Measurements from ENCODE around the gene FSD1.

FSD1 gene

GRCh38 chr19:4329858-4330257 lies 25.5 kb downstream of the FSD1 start:
- Histone ChIP-seq H2AK5ac (ENCODE audit: low read length) (no peak overlapping the region), H4K8ac (ENCODE audit: low read depth, low read length) (no peak overlapping the region), H3K4me2 (ENCODE audit: low read length) (no peak overlapping the region), H2AFZ (ENCODE audit: insufficient read depth, low read length, poor library complexity) (no peak overlapping the region), H2BK12ac (ENCODE audit: low read length) (no peak overlapping the region), H3K79me2 (ENCODE audit: control insufficient read depth, insufficient read depth, low read length, poor library complexity) (no peaks in the 10 kb centered on the region), H3K27me3 (ENCODE audit: insufficient read depth, low read length) (no peaks in the 10 kb centered on the region), H4K91ac (ENCODE audit: low read depth, low read length) (no peak overlapping the region), H2BK120ac (ENCODE audit: insufficient read depth, low read length, poor library complexity) (no peak overlapping the region), H3K79me1 (ENCODE audit: low read length) (no peaks in the 10 kb centered on the region), H3K18ac (ENCODE audit: low read length) (no peak overlapping the region), H3K4me3 (ENCODE audit: low read depth, low read length) (no peak overlapping the region), H3K14ac (ENCODE audit: low read length) (no peak overlapping the region), H3K36me3 (ENCODE audit: control insufficient read depth in 1 of 2, insufficient read depth in 2 of 2, low read length in 2 of 2) (peaks cover 5 to 6% of the 10 kb centered on the region in 2 experiments), H3K9ac (ENCODE audit: low read length) (no peak overlapping the region), H2BK5ac (ENCODE audit: low read depth, low read length, poor library complexity) (no peak overlapping the region), H3K4me1 (ENCODE audit: control insufficient read depth in 1 of 2, insufficient read depth in 2 of 2, low read length in 2 of 2) (peaks cover 13 to 15% of the 10 kb centered on the region in 2 experiments), H3K4ac (ENCODE audit: low read depth, low read length) (no peak overlapping the region), H3K23ac (ENCODE audit: low read length) (no peak overlapping the region), H3K9me3 (ENCODE audit: insufficient read depth, low read depth, low read length) (peaks cover 12% of the 10 kb centered on the region), H4K12ac (ENCODE audit: low read depth, low read length) (no peak overlapping the region), H3K27ac (ENCODE audit: low read depth, low read length) (no peak overlapping the region)
- no peak for DNase-seq
- no CpG with 5 or more reads among the region's 19 CpGs for WGBS (ENCODE audit: extremely low coverage, insufficient coverage, insufficient read length)

GRCh38 chr19:4334929-4335570 lies 30.7 kb downstream of the FSD1 start:
- Histone ChIP-seq H3K4me2 (ENCODE audit: low read length) (no peak overlapping the region), H4K91ac (ENCODE audit: low read depth, low read length) (no peak overlapping the region), H2BK120ac (ENCODE audit: insufficient read depth, low read length, poor library complexity) (no peak overlapping the region), H3K23ac (ENCODE audit: low read length) (no peak overlapping the region), H3K18ac (ENCODE audit: low read length) (no peak overlapping the region), H3K27ac (ENCODE audit: low read depth, low read length) (no peak overlapping the region), H3K79me2 (ENCODE audit: control insufficient read depth, insufficient read depth, low read length, poor library complexity) (peaks cover 2% of the 10 kb centered on the region), H4K12ac (ENCODE audit: low read depth, low read length) (no peak overlapping the region), H3K4ac (ENCODE audit: low read depth, low read length) (no peak overlapping the region), H3K9me3 (ENCODE audit: insufficient read depth, low read depth, low read length) (peaks cover 4% of the 10 kb centered on the region), H3K9ac (ENCODE audit: low read length) (no peak overlapping the region), H3K36me3 (ENCODE audit: control insufficient read depth in 1 of 2, insufficient read depth in 2 of 2, low read length in 2 of 2) (peaks cover 3% of the 10 kb centered on the region in 2 experiments), H3K79me1 (ENCODE audit: low read length) (peaks cover 7% of the 10 kb centered on the region), H2AFZ (ENCODE audit: insufficient read depth, low read length, poor library complexity) (no peak overlapping the region), H2BK12ac (ENCODE audit: low read length) (no peak overlapping the region), H2BK5ac (ENCODE audit: low read depth, low read length, poor library complexity) (no peak overlapping the region), H4K8ac (ENCODE audit: low read depth, low read length) (no peak overlapping the region), H3K4me1 (ENCODE audit: control insufficient read depth in 1 of 2, insufficient read depth in 2 of 2, low read length in 2 of 2) (peaks cover 0 to 5% of the 10 kb centered on the region in 2 experiments), H3K14ac (ENCODE audit: low read length) (no peak overlapping the region), H2AK5ac (ENCODE audit: low read length) (no peak overlapping the region), H3K27me3 (ENCODE audit: insufficient read depth, low read length) (no peaks in the 10 kb centered on the region), H3K4me3 (ENCODE audit: low read depth, low read length) (no peak overlapping the region)
- WGBS (ENCODE audit: extremely low coverage, insufficient coverage, insufficient read length): 100% methylated on average over 4 of the region's 7 CpGs
- DNase-seq: no peak

GRCh38 chr19:4337906-4338440 lies 33.6 kb downstream of the FSD1 start:
- Histone ChIP-seq H3K14ac (ENCODE audit: low read length) (peak overlapping the region; percentile 13), H2AK5ac (ENCODE audit: low read length) (peak overlapping the region; percentile 44), H3K9ac (ENCODE audit: low read length) (peak overlapping the region; percentile 6), H2BK5ac (ENCODE audit: low read depth, low read length, poor library complexity) (peak overlapping the region; percentile 37), H3K79me2 (ENCODE audit: control insufficient read depth, insufficient read depth, low read length, poor library complexity) (peaks cover 4% of the 10 kb centered on the region), H3K79me1 (ENCODE audit: low read length) (peaks cover 13% of the 10 kb centered on the region), H3K27ac (ENCODE audit: low read depth, low read length) (peak overlapping the region; percentile 10), H3K4me2 (ENCODE audit: low read length) (peak overlapping the region; percentile 60), H3K23ac (ENCODE audit: low read length) (no peak overlapping the region), H3K18ac (ENCODE audit: low read length) (peak overlapping the region; percentile 54), H3K4ac (ENCODE audit: low read depth, low read length) (peak overlapping the region; percentile 44), H3K4me3 (ENCODE audit: low read depth, low read length) (peak overlapping the region; percentile 17), H2AFZ (ENCODE audit: insufficient read depth, low read length, poor library complexity) (peak overlapping the region; percentile 56), H4K91ac (ENCODE audit: low read depth, low read length) (peak overlapping the region; percentile 50), H4K12ac (ENCODE audit: low read depth, low read length) (peak overlapping the region; percentile 70), H3K9me3 (ENCODE audit: insufficient read depth, low read depth, low read length) (peaks cover 4% of the 10 kb centered on the region), H2BK120ac (ENCODE audit: insufficient read depth, low read length, poor library complexity) (peak overlapping the region; percentile 36), H3K36me3 (ENCODE audit: control insufficient read depth in 1 of 2, insufficient read depth in 2 of 2, low read length in 2 of 2) (peaks cover 3% of the 10 kb centered on the region in 2 experiments), H4K8ac (ENCODE audit: low read depth, low read length) (peak overlapping the region; percentile 81), H2BK12ac (ENCODE audit: low read length) (peak overlapping the region; percentile 7), H3K4me1 (ENCODE audit: control insufficient read depth in 1 of 2, insufficient read depth in 2 of 2, low read length in 2 of 2) (peaks cover 5 to 11% of the 10 kb centered on the region in 2 experiments), H3K27me3 (ENCODE audit: insufficient read depth, low read length) (no peaks in the 10 kb centered on the region)
- DNase-seq: peak in 1 of 2 donors; percentile 17
- WGBS (ENCODE audit: extremely low coverage, insufficient coverage, insufficient read length): no CpG with 5 or more reads among the region's 14 CpGs

GRCh38 chr19:4338441-4339355 lies 34.3 kb downstream of the FSD1 start, which contains the start of gene STAP2:
Gene STAP2 (minus strand): TSS chr19:4338827. CDS start chr19:4338753, 74 bp downstream.
- peak within 1 kb of the TSS; percentile 37 for H2BK5ac ChIP-seq (ENCODE audit: low read depth, low read length, poor library complexity)
- peak within 1 kb of the TSS; percentile 69 for H4K91ac ChIP-seq (ENCODE audit: low read depth, low read length)
- peak within 1 kb of the TSS; percentile 73 for H2BK12ac ChIP-seq (ENCODE audit: low read length)
- H3K79me2 ChIP-seq (ENCODE audit: control insufficient read depth, insufficient read depth, low read length, poor library complexity): peaks cover 6% of the 10 kb centered on the region
- peak within 1 kb of the TSS; percentile 56 for H2AFZ ChIP-seq (ENCODE audit: insufficient read depth, low read length, poor library complexity)
- H3K4me3 ChIP-seq (ENCODE audit: low read depth, low read length): peak within 1 kb of the TSS; percentile 48
- H4K12ac ChIP-seq (ENCODE audit: low read depth, low read length): peak within 1 kb of the TSS; percentile 70
- peak within 1 kb of the TSS; percentile 60 for H3K4me2 ChIP-seq (ENCODE audit: low read length)
- H3K23ac ChIP-seq (ENCODE audit: low read length): no peak within 1 kb of the TSS
- peak within 1 kb of the TSS; percentile 54 for H3K18ac ChIP-seq (ENCODE audit: low read length)
- H3K9ac ChIP-seq (ENCODE audit: low read length): peak within 1 kb of the TSS; percentile 68
- peak within 1 kb of the TSS; percentile 13 for H3K14ac ChIP-seq (ENCODE audit: low read length)
- H3K4ac ChIP-seq (ENCODE audit: low read depth, low read length): peak within 1 kb of the TSS; percentile 44
- peak within 1 kb of the TSS; percentile 44 for H2AK5ac ChIP-seq (ENCODE audit: low read length)
- H3K79me1 ChIP-seq (ENCODE audit: low read length): peaks cover 17% of the 10 kb centered on the region
- peaks cover 5 to 11% of the 10 kb centered on the region in 2 experiments for H3K4me1 ChIP-seq (ENCODE audit: control insufficient read depth in 1 of 2, insufficient read depth in 2 of 2, low read length in 2 of 2)
- H4K8ac ChIP-seq (ENCODE audit: low read depth, low read length): peak within 1 kb of the TSS; percentile 81
- no peaks in the 10 kb centered on the region for H3K36me3 ChIP-seq (ENCODE audit: control insufficient read depth in 1 of 2, insufficient read depth in 2 of 2, low read length in 2 of 2)
- WGBS (ENCODE audit: extremely low coverage, insufficient coverage, insufficient read length): no CpG with 5 or more reads among the region's 27 CpGs
- no peaks in the 10 kb centered on the region for H3K27me3 ChIP-seq (ENCODE audit: insufficient read depth, low read length)
- DNase-seq: peak; percentile 75 to 86
- peak within 1 kb of the TSS; percentile 10 for H3K27ac ChIP-seq (ENCODE audit: low read depth, low read length)
- peaks cover 4% of the 10 kb centered on the region for H3K9me3 ChIP-seq (ENCODE audit: insufficient read depth, low read depth, low read length)
- H2BK120ac ChIP-seq (ENCODE audit: insufficient read depth, low read length, poor library complexity): peak within 1 kb of the TSS; percentile 36

Data from trophoblast cell (in vitro differentiated cells and primary cell).